GM21390 (cell line): ENCODE results near the gene HSD3B7.
"Not testable (repeated sequence)": the region's sequence is repeated elsewhere in the genome, so short reads cannot be mapped to it uniquely, and the experiment has no call there.

Experiments
- ATAC-seq: cut with Tn5 transposase; IDR thresholded peaks from one replicate; pipeline ENCODE4 v1.9.1; 2021; ENCODE audit not compliant: unreplicated experiment

Gene HSD3B7

GRCh38 chr16:30984669-30985400 is at the start of gene HSD3B7:
TSS of gene HSD3B7 (plus strand) at chr16:30985207. CDS start at chr16:30985659, 452 bp downstream.
- no peak for ATAC-seq

DNA sequence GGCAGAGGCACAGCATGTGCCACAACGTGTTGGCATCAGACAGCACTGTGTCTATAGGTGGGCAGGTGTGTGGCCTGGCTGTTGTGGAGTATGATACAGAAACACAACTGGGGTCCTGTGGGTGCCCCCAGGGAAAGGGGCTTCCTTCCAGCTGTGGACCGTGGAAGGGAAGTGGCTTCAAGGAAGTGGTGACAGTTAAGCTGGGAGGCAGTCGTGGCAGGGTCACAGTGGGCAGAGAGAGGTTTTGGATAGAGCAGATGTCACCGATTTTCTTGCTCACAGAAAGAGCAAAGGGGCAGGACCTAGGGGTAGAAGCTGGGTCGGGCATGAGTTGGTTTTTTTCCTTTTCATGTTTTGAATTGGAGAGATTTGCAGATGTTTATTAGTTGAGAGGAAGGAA is 47.3 kb upstream of the HSD3B7 start:
- no peak for ATAC-seq

DNA sequence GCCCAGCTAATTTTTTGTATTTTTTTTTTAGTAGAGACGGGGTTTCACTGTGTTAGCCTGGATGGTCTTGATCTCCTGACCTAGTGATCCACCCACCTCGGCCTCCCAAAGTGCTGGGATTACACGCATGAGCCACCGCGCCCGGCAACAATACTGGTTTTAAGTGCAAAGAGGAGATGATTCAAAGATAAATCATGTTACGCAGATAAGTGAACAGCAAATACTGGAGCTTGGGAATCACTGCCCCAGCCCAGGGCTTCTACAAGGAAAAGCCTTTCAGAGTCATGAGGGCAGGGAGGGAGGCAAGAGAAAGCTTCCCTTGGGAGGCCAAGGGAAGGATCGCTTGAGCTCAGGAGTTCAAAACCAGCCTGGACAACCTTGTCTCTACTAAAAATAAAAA is 45.4 kb upstream of the HSD3B7 start:
- not testable (repeated sequence) for ATAC-seq

GRCh38 chr16:30941600-30942425 is 43.2 kb upstream of the HSD3B7 start:
- peak; percentile 88 for ATAC-seq

GRCh38 chr16:30942426-30942806 is 42.6 kb upstream of the HSD3B7 start:
- no peak for ATAC-seq

- no peak for ATAC-seq
These were observed 40.7 kb upstream of the HSD3B7 start for GRCh38 chr16:30944352-30944751.

GRCh38 chr16:30946671-30947540 is 38.1 kb upstream of the HSD3B7 start:
- ATAC-seq, result no peak

DNA sequence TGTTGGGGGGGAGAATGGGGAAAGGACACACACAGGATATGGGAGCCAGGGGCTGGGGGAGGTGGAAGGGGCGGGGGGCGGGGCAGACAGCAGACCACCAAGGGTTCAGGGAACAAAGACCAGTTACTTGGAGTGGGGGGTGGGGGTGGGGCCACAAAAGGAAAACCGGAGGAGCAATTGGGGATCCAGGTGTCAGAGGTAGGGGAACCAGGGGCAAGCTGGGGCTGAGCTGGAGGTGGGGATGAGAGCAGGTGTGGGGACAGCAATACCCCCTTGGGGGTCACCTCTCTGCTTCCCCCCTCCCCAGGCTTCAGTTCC is 37.5 kb upstream of the HSD3B7 start:
- no peak for ATAC-seq

GRCh38 chr16:30947859-30948666 is 36.9 kb upstream of the HSD3B7 start:
- no peak for ATAC-seq

DNA sequence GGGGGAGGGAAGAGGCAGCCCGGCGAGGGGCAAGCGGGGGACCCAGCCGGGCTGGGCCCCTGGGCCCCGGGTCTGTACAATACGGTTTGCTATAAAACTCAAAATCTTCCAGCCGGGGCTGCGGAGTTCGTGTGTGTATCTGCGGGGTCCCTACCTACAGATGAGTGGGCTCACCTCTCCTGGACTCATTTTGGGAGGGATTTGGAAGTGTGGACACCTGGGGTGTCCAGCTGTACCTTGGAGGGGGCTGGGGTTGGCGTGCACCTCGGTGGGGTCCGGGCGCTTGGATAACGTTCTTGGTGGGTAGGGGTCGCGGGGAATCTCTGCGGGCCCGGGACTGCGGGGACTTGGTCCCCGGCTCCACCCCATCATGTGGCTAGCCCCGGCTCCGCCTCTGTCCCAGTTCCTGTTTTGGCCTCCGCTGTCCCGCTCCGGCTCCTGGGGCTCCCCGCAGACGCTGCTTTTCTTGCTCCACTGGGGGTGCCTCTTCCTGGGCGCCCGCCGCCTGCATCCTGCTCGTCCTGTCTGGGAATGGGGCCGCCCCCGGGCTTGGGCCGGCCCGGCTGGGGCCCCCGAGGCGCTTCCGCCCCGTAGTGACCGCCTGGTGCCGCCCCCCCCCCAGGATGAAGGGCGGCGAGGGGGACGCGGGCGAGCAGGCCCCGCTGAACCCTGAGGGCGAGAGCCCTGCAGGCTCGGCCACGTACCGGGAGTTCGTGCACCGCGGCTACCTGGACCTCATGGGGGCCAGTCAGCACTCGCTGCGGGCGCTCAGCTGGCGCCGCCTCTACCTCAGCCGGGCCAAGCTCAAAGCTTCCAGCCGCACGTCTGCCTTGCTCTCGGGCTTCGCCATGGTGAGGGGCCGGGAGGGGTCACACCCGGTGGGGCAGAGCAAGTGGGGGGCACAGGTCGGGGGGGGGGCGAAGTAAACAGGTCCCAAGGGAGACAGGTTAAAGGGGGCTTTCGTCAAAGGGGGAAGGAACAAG is 36.0 kb upstream of the HSD3B7 start, which contains the start of gene ORAI3:
TSS of gene ORAI3 (plus strand) at position 402 of the 983 bp plus-strand sequence. CDS start at position 624, 222 bp downstream.
- peak; percentile 52 for ATAC-seq

- ATAC-seq, result peak; percentile 59
These were observed 35.1 kb upstream of the HSD3B7 start for GRCh38 chr16:30949650-30950515.

- ATAC-seq, result no peak
These were observed 34.4 kb upstream of the HSD3B7 start for GRCh38 chr16:30950516-30951065.

DNA sequence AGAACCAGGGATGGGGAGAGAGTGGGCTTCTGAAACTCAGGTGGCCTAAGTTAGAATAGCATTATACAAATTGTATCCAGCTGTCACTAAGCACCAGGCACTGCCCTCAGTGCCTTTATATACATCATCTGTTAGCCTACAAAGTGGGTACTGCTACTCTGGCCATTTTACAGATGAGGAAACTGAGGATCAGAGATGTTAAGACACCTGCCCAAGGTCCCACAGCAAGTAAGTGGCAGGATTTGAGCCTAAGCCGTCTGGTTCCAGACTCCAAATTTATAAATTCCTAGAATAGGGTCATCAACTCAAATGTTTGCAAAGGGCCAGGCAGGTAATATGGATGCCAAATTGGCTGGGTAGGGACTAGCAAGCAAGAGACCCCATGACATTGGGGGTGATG is 33.8 kb upstream of the HSD3B7 start:
- ATAC-seq, result no peak

DNA sequence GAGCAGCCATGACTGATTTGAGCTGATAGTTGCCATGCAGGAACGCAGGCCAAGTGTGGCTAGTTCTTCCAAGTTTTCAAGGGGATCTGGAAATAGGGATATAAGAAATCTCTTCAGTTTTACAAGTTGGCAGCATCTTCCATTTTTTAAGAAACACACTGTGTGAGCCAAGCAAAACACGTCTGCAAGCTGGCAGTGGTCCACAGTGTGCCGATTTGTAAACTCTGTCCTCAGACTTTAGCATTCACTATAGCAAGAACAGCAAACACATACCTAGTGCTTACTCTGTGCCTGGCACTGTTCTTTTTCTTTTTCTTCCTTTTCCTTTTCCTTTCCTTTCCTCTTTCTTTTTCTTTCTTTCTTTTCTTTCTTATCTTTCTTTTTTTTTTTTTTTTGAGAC is 33.3 kb upstream of the HSD3B7 start:
- ATAC-seq, result no peak

DNA sequence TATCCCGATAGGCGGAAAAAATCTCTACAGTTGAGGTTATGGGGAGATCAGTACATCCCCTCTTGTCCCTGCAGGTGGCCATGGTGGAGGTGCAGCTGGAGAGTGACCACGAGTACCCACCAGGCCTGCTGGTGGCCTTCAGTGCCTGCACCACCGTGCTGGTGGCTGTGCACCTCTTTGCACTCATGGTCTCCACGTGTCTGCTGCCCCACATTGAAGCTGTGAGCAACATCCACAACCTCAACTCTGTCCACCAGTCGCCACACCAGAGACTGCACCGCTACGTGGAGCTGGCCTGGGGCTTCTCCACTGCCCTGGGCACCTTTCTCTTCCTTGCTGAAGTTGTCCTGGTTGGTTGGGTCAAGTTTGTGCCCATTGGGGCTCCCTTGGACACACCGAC is 31.9 kb upstream of the HSD3B7 start:
- ATAC-seq, result no peak

- no peak for ATAC-seq
These were observed 31.4 kb upstream of the HSD3B7 start for GRCh38 chr16:30953511-30954124.

- no peak for ATAC-seq
These were observed 30.0 kb upstream of the HSD3B7 start for GRCh38 chr16:30954993-30955392.
